Neural progenitor cell (in vitro differentiated cells): ENCODE data around the gene SH3BGRL. TPM values are rescaled to one million over a fixed set of nuclear protein-coding genes. Genes with fewer than 3 reads are reported as not detected.

Experiments
- DNase-seq: peaks from one replicate; pipeline ENCODE4 v3.0.0-alpha.2; 2016; ENCODE audit warnings: low spot score
- H2AFZ ChIP-seq: fragments of 200-600 bp; sonication (generic); replicated peaks from 2 replicates; pipeline ENCODE4 v1.6.1; 2016; ENCODE audit warnings: antibody characterized with exemption
- H3F3A ChIP-seq: fragments of 200-600 bp; sonication (generic); 2 replicates; pipeline ENCODE4 v1.6.1; 2016; ENCODE audit warnings: antibody characterized with exemption, low read depth
- H3K27ac ChIP-seq: fragments of 200-600 bp; sonication (generic); 2 replicates; pipeline ENCODE4 v1.5.1; 2016; ENCODE audit warnings: mild to moderate bottlenecking
- H3K27me3 ChIP-seq: fragments of 200-600 bp; sonication (generic); 2 replicates; pipeline ENCODE4 v1.6.1; 2016; ENCODE audit warnings: mild to moderate bottlenecking, moderate library complexity
- H3K36me3 ChIP-seq: fragments of 200-600 bp; sonication (generic); 2 replicates; pipeline ENCODE4 v1.5.1; 2016
- H3K4me1 ChIP-seq: fragments of 200-600 bp; sonication (generic); 2 replicates; pipeline ENCODE4 v1.6.1; 2016; ENCODE audit warnings: mixed run types
- H3K4me2 ChIP-seq: fragments of 200-600 bp; sonication (generic); 2 replicates; pipeline ENCODE4 v1.6.1; 2016
- H3K4me3 ChIP-seq: fragments of 200-600 bp; sonication (generic); 2 replicates; pipeline ENCODE4 v1.5.1; 2016
- H3K79me2 ChIP-seq: fragments of 200-600 bp; sonication (generic); 2 replicates; pipeline ENCODE4 v1.6.1; 2016; ENCODE audit warnings: low read depth
- H3K9ac ChIP-seq: fragments of 200-600 bp; sonication (generic); 2 replicates; pipeline ENCODE4 v1.6.1; 2016
- H3K9me3 ChIP-seq: fragments of 200-600 bp; sonication (generic); 2 replicates; pipeline ENCODE4 v1.5.1; 2016; ENCODE audit warnings: low read depth
- H4K20me1 ChIP-seq: fragments of 200-600 bp; sonication (generic); 2 replicates; pipeline ENCODE4 v1.6.1; 2016; ENCODE audit warnings: low read depth
- H3K27ac Mint-ChIP-seq: 3 replicates; pipeline ENCODE4 v1.8.0; 2021; ENCODE audit warnings: mixed read lengths
- H3K27me3 Mint-ChIP-seq: 2 replicates; pipeline ENCODE4 v1.8.0; 2022; ENCODE audit warnings: low read depth, mild to moderate bottlenecking, inconsistent platforms, moderate library complexity, mixed read lengths; ENCODE audit not compliant: insufficient read depth
- H3K36me3 Mint-ChIP-seq: 3 replicates; pipeline ENCODE4 v1.8.0; 2021; ENCODE audit warnings: mixed read lengths
- H3K4me1 Mint-ChIP-seq: 3 replicates; pipeline ENCODE4 v1.8.0; 2021; ENCODE audit warnings: mixed read lengths
- H3K4me3 Mint-ChIP-seq: 3 replicates; pipeline ENCODE4 v1.8.0; 2021; ENCODE audit warnings: mild to moderate bottlenecking, moderate library complexity, mixed read lengths
- H3K9me3 Mint-ChIP-seq: 3 replicates; pipeline ENCODE4 v1.8.0; 2020; ENCODE audit warnings: mixed read lengths
- CTCF ChIP-seq: fragments of 200-600 bp; sonication (generic); IDR thresholded peaks from 2 replicates; pipeline ENCODE4 v1.5.1; 2017; ENCODE audit warnings: antibody characterized with exemption, mild to moderate bottlenecking
- EZH2 ChIP-seq: fragments of 200-600 bp; sonication (generic); IDR thresholded peaks from 2 replicates; pipeline ENCODE4 v1.6.1; 2017; ENCODE audit warnings: antibody characterized with exemption, mild to moderate bottlenecking, moderate library complexity
- EZH2phosphoT487 ChIP-seq: fragments of 200-600 bp; sonication (generic); IDR thresholded peaks from 2 replicates; pipeline ENCODE4 v1.6.1; 2017; ENCODE audit warnings: antibody characterized with exemption
- total RNA-seq: library from RNA; depleted of rRNA; stranded (reverse); fragments of >200 nt; gene quantifications from 2 replicates; pipeline ENCODE4 v1.2.3, GENCODE V29; 2015; ENCODE audit warnings: low replicate concordance

Gene SH3BGRL
- total RNA-seq, 1 donor from 2014 or later: 127 TPM

- DNase-seq: no peak
- no peak overlapping the region for H3K4me3 Mint-ChIP-seq
- H3K4me3 ChIP-seq: no peak overlapping the region
- H3K27me3 ChIP-seq: no peaks in the 10 kb centered on the region
- TF ChIP-seq CTCF: no peak
- no peak for TF ChIP-seq EZH2phosphoT487
- TF ChIP-seq EZH2: no peak
- no peaks in the 10 kb centered on the region for H3F3A ChIP-seq
- peaks cover 5% of the 10 kb centered on the region for H3K36me3 ChIP-seq
- no peaks in the 10 kb centered on the region for H3K27me3 Mint-ChIP-seq
- peaks cover 14% of the 10 kb centered on the region for H3K36me3 Mint-ChIP-seq
- peaks cover 36% of the 10 kb centered on the region for H3K9me3 ChIP-seq
- no peak overlapping the region for H3K9ac ChIP-seq
- no peaks in the 10 kb centered on the region for H3K4me1 ChIP-seq
- H3K4me1 Mint-ChIP-seq: no peaks in the 10 kb centered on the region
- peaks cover 41% of the 10 kb centered on the region for H3K9me3 Mint-ChIP-seq
- no peak overlapping the region for H3K4me2 ChIP-seq
- H3K79me2 ChIP-seq: no peaks in the 10 kb centered on the region
- no peak overlapping the region for H3K27ac Mint-ChIP-seq
- no peaks in the 10 kb centered on the region for H4K20me1 ChIP-seq
- H2AFZ ChIP-seq: no peak overlapping the region
- H3K27ac ChIP-seq: no peak overlapping the region
Measured at GRCh38 chrX:81286075-81286474, 84.2 kb downstream of the SH3BGRL start.

- Histone ChIP-seq H3K4me1 (no peaks in the 10 kb centered on the region), H3K4me3 (no peak overlapping the region), H3K27ac (no peak overlapping the region), H2AFZ (no peak overlapping the region), H3K4me2 (no peak overlapping the region), H3K9ac (no peak overlapping the region), H3K79me2 (no peaks in the 10 kb centered on the region), H4K20me1 (no peaks in the 10 kb centered on the region), H3K9me3 (peaks cover 39% of the 10 kb centered on the region), H3F3A (no peaks in the 10 kb centered on the region), H3K27me3 (no peaks in the 10 kb centered on the region), H3K36me3 (peaks cover 5% of the 10 kb centered on the region)
- Mint-ChIP-seq H3K27ac (no peak overlapping the region), H3K4me3 (no peak overlapping the region), H3K9me3 (peaks cover 43% of the 10 kb centered on the region), H3K27me3 (no peaks in the 10 kb centered on the region), H3K4me1 (no peaks in the 10 kb centered on the region), H3K36me3 (peaks cover 12% of the 10 kb centered on the region)
- no peak for DNase-seq
- no peak for TF ChIP-seq EZH2
- no peak for TF ChIP-seq EZH2phosphoT487
- no peak for TF ChIP-seq CTCF
Measured at GRCh38 chrX:81286608-81287007, 84.7 kb downstream of the SH3BGRL start.

GRCh38 chrX:81291996-81292395 lies 90.1 kb downstream of the SH3BGRL start:
- H3K9me3 ChIP-seq: peaks cover 31% of the 10 kb centered on the region
- H3K79me2 ChIP-seq: no peaks in the 10 kb centered on the region
- H3K36me3 Mint-ChIP-seq: peaks cover 40% of the 10 kb centered on the region
- no peak overlapping the region for H3K27ac ChIP-seq
- TF ChIP-seq EZH2 (no peak), CTCF (no peak), EZH2phosphoT487 (no peak)
- no peak overlapping the region for H3K4me3 Mint-ChIP-seq
- H3K27me3 ChIP-seq: no peaks in the 10 kb centered on the region
- H3K9me3 Mint-ChIP-seq: peaks cover 57% of the 10 kb centered on the region
- no peaks in the 10 kb centered on the region for H3K4me1 Mint-ChIP-seq
- no peaks in the 10 kb centered on the region for H3F3A ChIP-seq
- no peak overlapping the region for H3K9ac ChIP-seq
- no peak overlapping the region for H3K27ac Mint-ChIP-seq
- H3K4me3 ChIP-seq: no peak overlapping the region
- no peaks in the 10 kb centered on the region for H4K20me1 ChIP-seq
- no peaks in the 10 kb centered on the region for H3K27me3 Mint-ChIP-seq
- no peaks in the 10 kb centered on the region for H3K4me1 ChIP-seq
- no peak overlapping the region for H3K4me2 ChIP-seq
- peaks cover 3% of the 10 kb centered on the region for H3K36me3 ChIP-seq
- DNase-seq: no peak
- H2AFZ ChIP-seq: no peak overlapping the region

GRCh38 chrX:81294101-81294500 lies 92.2 kb downstream of the SH3BGRL start:
- H3K4me3 Mint-ChIP-seq: no peak overlapping the region
- Histone ChIP-seq H2AFZ (no peak overlapping the region), H3K4me1 (no peaks in the 10 kb centered on the region), H3K27ac (no peak overlapping the region), H3K36me3 (peaks cover 3% of the 10 kb centered on the region), H4K20me1 (no peaks in the 10 kb centered on the region), H3K79me2 (no peaks in the 10 kb centered on the region), H3K9me3 (peaks cover 18% of the 10 kb centered on the region), H3K9ac (no peak overlapping the region), H3K4me2 (no peak overlapping the region), H3K4me3 (no peak overlapping the region), H3K27me3 (no peaks in the 10 kb centered on the region), H3F3A (no peaks in the 10 kb centered on the region)
- no peaks in the 10 kb centered on the region for H3K27me3 Mint-ChIP-seq
- H3K4me1 Mint-ChIP-seq: no peaks in the 10 kb centered on the region
- no peak for DNase-seq
- no peak overlapping the region for H3K27ac Mint-ChIP-seq
- peaks cover 43% of the 10 kb centered on the region for H3K36me3 Mint-ChIP-seq
- H3K9me3 Mint-ChIP-seq: peaks cover 47% of the 10 kb centered on the region
- no peak for TF ChIP-seq EZH2phosphoT487
- TF ChIP-seq EZH2: no peak
- TF ChIP-seq CTCF: no peak
